Osteocyte (in vitro differentiated cells): ENCODE results near the gene CXCL17. TPM values are rescaled to one million over a fixed set of nuclear protein-coding genes. Genes with fewer than 3 reads are reported as not detected.
A peak's percentile ranks its signal among the peaks of the same experiment; 100 is the strongest.

ENCODE experiments used
- DNase-seq: peaks from one replicate; pipeline ENCODE4 v3.0.0; 2021; ENCODE audit warnings: mixed read lengths; ENCODE audit not compliant: unreplicated experiment; ENCODE audit errors: extremely low spot score
- H3K27ac Mint-ChIP-seq: one replicate; pipeline ENCODE4 v1.8.0; 2021; ENCODE audit warnings: mild to moderate bottlenecking, mixed read lengths; ENCODE audit not compliant: unreplicated experiment
- H3K27me3 Mint-ChIP-seq: one replicate; pipeline ENCODE4 v1.8.0; 2021; ENCODE audit warnings: mixed read lengths; ENCODE audit not compliant: unreplicated experiment
- H3K36me3 Mint-ChIP-seq: one replicate; pipeline ENCODE4 v1.8.0; 2021; ENCODE audit warnings: mixed read lengths; ENCODE audit not compliant: unreplicated experiment
- H3K4me1 Mint-ChIP-seq: one replicate; pipeline ENCODE4 v1.8.0; 2021; ENCODE audit warnings: mixed read lengths; ENCODE audit not compliant: unreplicated experiment
- H3K4me3 Mint-ChIP-seq: one replicate; pipeline ENCODE4 v1.8.0; 2021; ENCODE audit warnings: mild to moderate bottlenecking, moderate library complexity, mixed read lengths; ENCODE audit not compliant: unreplicated experiment
- H3K9me3 Mint-ChIP-seq: one replicate; pipeline ENCODE4 v1.8.0; 2021; ENCODE audit warnings: mixed read lengths; ENCODE audit not compliant: unreplicated experiment
- total RNA-seq: library from RNA; stranded (reverse); gene quantifications from 2 replicates; pipeline ENCODE4 v1.2.1, GENCODE V29; 2021
- TF ChIP-seq, protein P1 (sequence below): fragments of 200-600 bp; sonication (generic); IDR thresholded peaks from 2 replicates; pipeline ENCODE4 v1.5.0; 2021; ENCODE audit warnings: antibody characterized with exemption, mild to moderate bottlenecking, moderate library complexity

CXCL17 gene
- total RNA-seq, 1 donor from 2014 or later = not detected

DNA sequence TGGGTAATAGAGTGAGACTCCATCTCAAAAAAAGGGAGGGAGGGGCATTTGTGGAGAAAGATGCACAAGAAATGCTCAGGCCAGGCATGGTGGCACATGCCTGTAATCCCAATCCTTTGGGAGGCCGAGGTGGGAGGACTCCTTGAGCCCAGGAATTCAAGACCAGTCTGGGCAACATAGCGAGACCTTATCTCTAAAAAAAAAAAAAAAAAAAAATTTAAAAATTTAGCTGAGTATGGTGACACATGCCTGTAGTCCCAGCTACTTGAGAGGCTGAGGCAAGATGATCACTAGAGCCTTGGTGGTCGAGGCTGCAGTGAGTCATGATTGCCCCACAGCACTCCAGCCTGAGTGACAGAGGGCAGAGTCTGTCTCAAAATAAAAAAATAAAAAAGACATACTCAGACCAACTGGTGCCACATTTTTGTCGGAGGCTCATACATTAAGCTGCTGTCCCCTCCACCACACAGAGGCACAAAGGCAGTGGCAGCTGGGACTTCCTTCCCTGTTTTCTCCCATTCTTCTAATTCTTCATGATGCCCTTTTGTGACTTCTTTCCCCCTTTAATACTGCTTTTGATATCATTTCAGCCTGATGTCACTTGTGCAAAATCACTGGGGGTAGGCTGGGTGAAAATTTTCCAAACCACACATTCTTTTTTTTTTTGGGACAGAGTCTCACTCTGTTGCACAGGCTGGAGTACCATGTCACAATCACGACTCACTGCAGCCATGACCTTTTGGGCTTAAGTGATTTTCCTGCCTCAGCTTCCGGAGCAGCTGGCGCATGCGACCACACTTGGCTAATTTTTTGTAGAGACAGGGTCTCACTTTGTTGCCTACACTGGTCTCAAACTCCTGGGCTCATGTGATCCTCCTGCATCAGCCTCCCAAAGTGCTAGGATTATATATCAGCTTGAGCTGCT lies 26.8 kb upstream of the CXCL17 start:
- H3K9me3 Mint-ChIP-seq = no peaks in the 10 kb centered on the region
- H3K27me3 Mint-ChIP-seq = peaks cover 2% of the 10 kb centered on the region

DNA sequence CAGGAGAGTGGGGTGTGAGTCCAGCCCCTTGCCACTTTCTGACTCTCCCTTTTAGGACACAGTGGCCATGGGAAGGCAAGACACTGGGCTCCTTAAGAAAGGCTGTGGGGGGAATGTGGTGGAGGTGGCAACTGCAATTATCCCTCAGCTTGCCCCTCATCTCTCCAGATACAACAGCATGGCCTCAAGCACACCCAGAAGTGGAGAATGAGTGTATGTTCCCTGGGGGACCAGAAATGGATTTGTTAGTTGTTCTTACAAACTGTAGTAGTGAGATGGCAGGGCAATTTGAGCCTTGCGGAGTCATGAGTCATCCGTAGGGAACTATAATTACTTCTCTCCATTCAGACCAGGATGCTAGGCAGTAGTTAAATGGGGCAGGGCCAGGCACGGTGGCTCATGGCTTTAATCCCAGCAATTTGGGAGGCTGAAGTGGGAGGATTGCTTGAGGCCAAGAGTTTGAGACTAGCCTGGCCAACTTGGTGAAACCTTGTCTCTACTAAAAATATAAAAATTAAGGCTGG lies 25.6 kb upstream of the CXCL17 start:
- no peak overlapping the region for H3K4me3 Mint-ChIP-seq

More for the DNA sequence above, 26.8 kb upstream of the CXCL17 start:
- DNase-seq = no peak
- TF ChIP-seq, protein P1, sequence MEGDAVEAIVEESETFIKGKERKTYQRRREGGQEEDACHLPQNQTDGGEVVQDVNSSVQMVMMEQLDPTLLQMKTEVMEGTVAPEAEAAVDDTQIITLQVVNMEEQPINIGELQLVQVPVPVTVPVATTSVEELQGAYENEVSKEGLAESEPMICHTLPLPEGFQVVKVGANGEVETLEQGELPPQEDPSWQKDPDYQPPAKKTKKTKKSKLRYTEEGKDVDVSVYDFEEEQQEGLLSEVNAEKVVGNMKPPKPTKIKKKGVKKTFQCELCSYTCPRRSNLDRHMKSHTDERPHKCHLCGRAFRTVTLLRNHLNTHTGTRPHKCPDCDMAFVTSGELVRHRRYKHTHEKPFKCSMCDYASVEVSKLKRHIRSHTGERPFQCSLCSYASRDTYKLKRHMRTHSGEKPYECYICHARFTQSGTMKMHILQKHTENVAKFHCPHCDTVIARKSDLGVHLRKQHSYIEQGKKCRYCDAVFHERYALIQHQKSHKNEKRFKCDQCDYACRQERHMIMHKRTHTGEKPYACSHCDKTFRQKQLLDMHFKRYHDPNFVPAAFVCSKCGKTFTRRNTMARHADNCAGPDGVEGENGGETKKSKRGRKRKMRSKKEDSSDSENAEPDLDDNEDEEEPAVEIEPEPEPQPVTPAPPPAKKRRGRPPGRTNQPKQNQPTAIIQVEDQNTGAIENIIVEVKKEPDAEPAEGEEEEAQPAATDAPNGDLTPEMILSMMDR = no peak
- Mint-ChIP-seq H3K4me3 (no peak overlapping the region), H3K27ac (no peak overlapping the region), H3K36me3 (no peaks in the 10 kb centered on the region), H3K4me1 (peaks cover 29% of the 10 kb centered on the region)

DNA sequence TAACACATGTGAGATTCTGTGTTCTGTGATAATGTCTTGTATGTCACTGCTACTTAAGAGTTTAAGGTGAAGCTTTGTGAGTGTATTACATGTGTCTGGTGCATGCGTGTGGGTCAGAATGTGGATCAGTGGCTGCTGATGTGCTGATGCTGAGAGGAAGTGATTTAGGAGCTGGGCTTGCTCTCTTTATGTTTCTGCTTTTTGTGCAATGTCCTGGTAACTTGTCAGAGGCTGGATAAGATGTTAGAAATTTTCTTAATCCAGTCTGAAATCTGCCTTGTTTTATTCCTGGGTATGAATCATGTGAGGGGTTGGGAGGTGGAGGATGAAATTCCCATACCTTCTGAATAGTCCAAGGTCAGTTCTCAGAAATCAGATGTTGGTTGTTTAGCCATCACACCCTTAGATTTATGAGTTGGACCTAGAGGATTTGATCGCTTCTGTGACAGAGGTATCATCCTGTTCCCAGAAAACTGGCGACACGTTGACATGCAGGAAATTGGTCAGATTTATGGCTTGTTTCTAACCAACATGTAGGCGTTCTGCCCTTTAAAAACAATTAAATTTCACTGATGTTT lies 24.5 kb upstream of the CXCL17 start:
- Mint-ChIP-seq H3K9me3 (no peaks in the 10 kb centered on the region), H3K36me3 (no peaks in the 10 kb centered on the region), H3K4me3 (no peak overlapping the region), H3K4me1 (peaks cover 29% of the 10 kb centered on the region), H3K27me3 (no peaks in the 10 kb centered on the region), H3K27ac (peak overlapping the region; percentile 33)
- TF ChIP-seq, protein P1 = no peak
- DNase-seq = no peak

More for the DNA sequence above, 25.6 kb upstream of the CXCL17 start:
- Mint-ChIP-seq H3K9me3 (no peaks in the 10 kb centered on the region), H3K36me3 (no peaks in the 10 kb centered on the region), H3K27me3 (no peaks in the 10 kb centered on the region), H3K4me1 (peaks cover 29% of the 10 kb centered on the region), H3K27ac (no peak overlapping the region)
- TF ChIP-seq, protein P1 = no peak
- DNase-seq = no peak

DNA sequence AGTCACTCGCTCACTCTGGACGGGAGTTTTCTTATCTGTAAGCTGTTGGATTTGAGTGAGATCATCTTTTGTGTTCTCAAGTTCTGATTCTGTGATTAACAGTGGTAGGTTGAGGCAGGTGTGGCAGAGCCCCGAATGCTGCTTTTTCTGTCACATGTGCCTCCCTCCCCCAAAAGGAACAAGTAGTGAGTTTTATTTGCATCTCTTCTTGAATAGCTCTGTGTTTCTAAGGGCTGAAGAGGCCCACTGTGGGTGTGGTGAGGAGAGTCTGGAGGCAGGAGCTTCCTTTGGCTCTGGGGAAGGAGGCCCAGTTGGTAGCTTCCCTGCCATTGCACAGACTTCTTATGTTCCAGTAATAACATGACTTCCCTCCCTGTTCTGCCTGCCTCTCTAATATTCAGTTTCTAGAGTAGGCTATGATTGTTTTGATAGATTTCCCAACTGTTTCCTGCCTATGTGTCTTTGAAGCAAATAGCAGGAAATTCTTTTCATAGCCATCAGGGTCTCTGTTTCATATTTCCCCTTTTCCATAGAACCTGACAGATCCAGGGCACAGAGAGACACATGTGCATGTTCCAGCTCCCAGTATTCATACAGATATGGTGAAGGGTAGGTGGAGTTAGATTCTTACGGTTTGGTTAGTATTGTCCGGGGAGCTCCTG lies 23.9 kb upstream of the CXCL17 start:
- peaks cover 29% of the 10 kb centered on the region for H3K4me1 Mint-ChIP-seq
- TF ChIP-seq, protein P1 = no peak
- H3K27ac Mint-ChIP-seq = peak overlapping the region; percentile 33
- H3K36me3 Mint-ChIP-seq = no peaks in the 10 kb centered on the region
- no peak overlapping the region for H3K4me3 Mint-ChIP-seq
- H3K9me3 Mint-ChIP-seq = no peaks in the 10 kb centered on the region
- no peaks in the 10 kb centered on the region for H3K27me3 Mint-ChIP-seq
- no peak for DNase-seq
